Mammary epithelial cell (primary cell): ENCODE data around the gene CDC42EP5.

Source experiments
- CTCF ChIP-seq, 2 donors: IDR thresholded peaks in 1 of 2; conservative IDR thresholded peaks in 1 of 2; 2 replicates each; pipeline ENCODE4 v1.5.1; 2011 to 2012; ENCODE audit warnings: inconsistent platforms in 2 of 2, low read length in 2 of 2, mild to moderate bottlenecking in 2 of 2, control low read depth in 1 of 2, low read depth in 1 of 2; ENCODE audit not compliant: insufficient read depth in 1 of 2; ENCODE audit errors: extremely low read depth in 1 of 2
- EZH2 ChIP-seq: IDR thresholded peaks from 2 replicates; pipeline ENCODE4 v1.6.1; 2012; ENCODE audit warnings: low read length, inconsistent platforms, borderline replicate concordance

- no peak for TF ChIP-seq EZH2
- TF ChIP-seq CTCF (conservative IDR thresholded peaks at IDR 0.05 in 1 of 2, IDR thresholded peaks at IDR 0.05 in 1 of 2; ENCODE audit: extremely low read depth in 1 of 2, insufficient read depth in 1 of 2, low read depth in 1 of 2, low read length in 2 of 2): no peak
Observed at GRCh38 chr19:54482889-54483288, 9.8 kb upstream of the CDC42EP5 start.
